WTC11 (cell line): ENCODE data around the gene KIRREL2. TPM values are rescaled to one million over a fixed set of nuclear protein-coding genes. Genes with fewer than 3 reads are reported as not detected.
A peak's percentile ranks its signal among the peaks of the same experiment; 100 is the strongest.

Experiments
- ATAC-seq: fragments of 200-7000 bp; cut with Tn5 transposase; 2 replicates; pipeline ENCODE4 v1.10.0; 2021; ENCODE audit warnings: mild to moderate bottlenecking, moderate library complexity
- CTCF ChIA-PET: fragments of 300-600 bp; sonication (Branson Sonifier 250); formaldehyde crosslinking; loops from one replicate; lab custom pipeline; 2021; ENCODE audit warnings: antibody characterized with exemption; lab: Charles Lee
- POLR2A ChIA-PET: fragments of 350-600 bp; sonication (Branson Sonifier 250); formaldehyde crosslinking; loops from one replicate; lab custom pipeline; 2021; ENCODE audit warnings: antibody characterized with exemption; lab: Charles Lee
- DNase-seq: peaks from one replicate; pipeline ENCODE4 v3.0.0; 2021; ENCODE audit warnings: low spot score
- H3K27ac Mint-ChIP-seq: 2 replicates; pipeline ENCODE4 v1.8.0; 2021; ENCODE audit warnings: mixed read lengths
- H3K27me3 Mint-ChIP-seq: 2 replicates; pipeline ENCODE4 v1.8.0; 2021; ENCODE audit warnings: low read depth, mild to moderate bottlenecking, moderate library complexity, mixed read lengths
- H3K36me3 Mint-ChIP-seq: 2 replicates; pipeline ENCODE4 v1.8.0; 2021; ENCODE audit warnings: mixed read lengths
- H3K4me1 Mint-ChIP-seq: 2 replicates; pipeline ENCODE4 v1.8.0; 2022; ENCODE audit warnings: mixed read lengths
- H3K4me3 Mint-ChIP-seq: 2 replicates; pipeline ENCODE4 v1.8.0; 2021; ENCODE audit warnings: mild to moderate bottlenecking, moderate library complexity, mixed read lengths
- H3K9me3 Mint-ChIP-seq: 2 replicates; pipeline ENCODE4 v1.8.0; 2021; ENCODE audit warnings: mixed read lengths
- HMGA2 ChIP-seq: fragments of 250-450 bp; sonication (Bioruptor Pico); IDR thresholded peaks from 2 replicates; pipeline ENCODE4 v1.4.0; 2021; ENCODE audit warnings: mild to moderate bottlenecking, moderate library complexity
- MYBL2 ChIP-seq: sonication (generic); formaldehyde crosslinking; IDR thresholded peaks from 2 replicates; pipeline ENCODE4 v1.8.1; 2023; ENCODE audit warnings: mild to moderate bottlenecking, moderate library complexity, missing genetic modification reagents
- RELA ChIP-seq: sonication (generic); formaldehyde crosslinking; IDR thresholded peaks from 2 replicates; pipeline ENCODE4 v1.8.1; 2022; ENCODE audit warnings: missing genetic modification reagents, mild to moderate bottlenecking, borderline replicate concordance
- SOX15 ChIP-seq: fragments of 250-450 bp; sonication (Bioruptor Pico); IDR thresholded peaks from 2 replicates; pipeline ENCODE4 v1.9.0; 2021; ENCODE audit warnings: mild to moderate bottlenecking
- SP1 ChIP-seq: sonication (generic); formaldehyde crosslinking; conservative IDR thresholded peaks from 2 replicates; pipeline ENCODE4 v1.8.1; 2022; ENCODE audit warnings: missing genetic modification reagents
- TP53 ChIP-seq: sonication (generic); formaldehyde crosslinking; IDR thresholded peaks from 2 replicates; pipeline ENCODE4 v1.8.1; 2023; ENCODE audit warnings: mild to moderate bottlenecking, missing genetic modification reagents
- ZNF121 ChIP-seq: sonication (generic); formaldehyde crosslinking; IDR thresholded peaks from 2 replicates; pipeline ENCODE4 v1.8.0; 2023; ENCODE audit warnings: missing genetic modification reagents
- ZNF219 ChIP-seq: sonication (generic); formaldehyde crosslinking; IDR thresholded peaks from 2 replicates; pipeline ENCODE4 v1.8.0; 2023; ENCODE audit warnings: missing genetic modification reagents, mild to moderate bottlenecking, borderline replicate concordance
- total RNA-seq: library from RNA; stranded (reverse); gene quantifications from 3 replicates; pipeline ENCODE4 v1.2.3, GENCODE V29; 2021
- TF ChIP-seq, protein P1 (sequence below): fragments of 250-450 bp; sonication (Bioruptor Pico); IDR thresholded peaks from 2 replicates; pipeline ENCODE4 v1.9.0; 2021; ENCODE audit warnings: mild to moderate bottlenecking
- TF ChIP-seq, protein P2 (sequence below): sonication (generic); formaldehyde crosslinking; IDR thresholded peaks from 2 replicates; pipeline ENCODE4 v1.8.0; 2022; ENCODE audit warnings: mild to moderate bottlenecking, missing genetic modification reagents
- TF ChIP-seq, protein P3 (sequence below): sonication (generic); formaldehyde crosslinking; IDR thresholded peaks from 2 replicates; pipeline ENCODE4 v1.8.1; 2023; ENCODE audit warnings: mild to moderate bottlenecking, moderate library complexity, missing genetic modification reagents
- TF ChIP-seq, protein P4 (sequence below): sonication (generic); formaldehyde crosslinking; IDR thresholded peaks from 2 replicates; pipeline ENCODE4 v1.8.0; 2023; ENCODE audit warnings: mild to moderate bottlenecking, missing genetic modification reagents
- TF ChIP-seq, protein P5 (sequence below): sonication (generic); formaldehyde crosslinking; IDR thresholded peaks from 2 replicates; pipeline ENCODE4 v1.8.1; 2023; ENCODE audit warnings: mild to moderate bottlenecking, missing genetic modification reagents
- TF ChIP-seq, protein P6 (sequence below): fragments of 250-450 bp; sonication (Bioruptor Pico); IDR thresholded peaks from 2 replicates; pipeline ENCODE4 v1.9.0; 2021; ENCODE audit warnings: mild to moderate bottlenecking
- TF ChIP-seq, protein P7 (sequence below): sonication (generic); formaldehyde crosslinking; conservative IDR thresholded peaks from 2 replicates; pipeline ENCODE4 v1.8.1; 2023; ENCODE audit warnings: mild to moderate bottlenecking, low read depth, missing genetic modification reagents, moderate library complexity

The KIRREL2 gene
- total RNA-seq, 1 experiment from 2014 or later, result 4.7 TPM

DNA sequence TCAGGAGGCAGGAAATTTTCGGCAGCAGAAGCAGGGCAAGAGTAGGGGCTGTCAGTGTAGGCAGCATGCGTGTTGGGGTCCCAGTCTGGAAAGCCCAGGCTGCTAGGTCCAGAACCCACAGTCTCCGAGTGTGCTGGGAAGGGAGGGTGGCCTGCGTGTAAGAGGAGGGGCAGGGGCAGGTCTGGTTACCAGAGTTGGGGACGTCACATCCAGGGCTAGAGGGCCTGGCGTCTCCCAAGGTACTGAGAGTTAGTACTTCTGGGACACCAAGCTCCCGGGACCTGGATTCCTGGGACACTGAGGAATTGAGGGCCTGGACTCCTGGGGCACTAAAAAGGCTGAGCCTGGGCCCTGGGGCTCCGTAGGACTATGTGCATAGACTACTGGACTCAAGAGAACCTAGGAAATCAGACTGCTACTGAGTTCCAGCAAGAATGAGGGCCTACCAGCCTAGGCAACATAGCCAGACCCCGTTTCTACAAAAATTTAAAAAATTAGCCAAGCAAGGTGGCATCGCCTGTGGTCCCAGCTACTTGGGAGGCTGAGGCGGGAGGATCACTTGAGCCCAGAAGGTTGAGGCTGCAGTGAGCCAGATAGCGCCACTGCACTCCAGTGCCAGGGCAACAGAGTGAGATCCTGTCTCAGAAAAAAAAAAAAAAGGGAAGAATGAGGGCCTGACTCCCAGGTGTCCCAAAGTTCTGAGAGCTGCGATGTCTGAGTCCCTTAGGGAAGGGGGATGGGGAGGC, 41.2 kb downstream of the KIRREL2 start:
- Mint-ChIP-seq H3K4me1 (peaks cover 11% of the 10 kb centered on the region), H3K4me3 (peak overlapping the region; percentile 93), H3K9me3 (no peaks in the 10 kb centered on the region), H3K36me3 (peaks cover 31% of the 10 kb centered on the region), H3K27ac (no peak overlapping the region), H3K27me3 (peaks cover 11% of the 10 kb centered on the region)
- ATAC-seq (no peak), DNase-seq (no peak)
- ChIA-PET CTCF (interaction anchor here (0.7 kb wide), 1 partner anchor 33 kb away, joined by 3 read pairs; no protein-coding TSS in a partner anchor), POLR2A (interaction anchor here (0.7 kb wide), 2 partner anchors 244 to 926 kb away, joined by 3 to 5 read pairs; no protein-coding TSS in a partner anchor)
- TF ChIP-seq ZNF219 (CRISPR knock-in tag) (no peak), SOX15 (CRISPR knock-in tag) (no peak), ZNF121 (no peak)

DNA sequence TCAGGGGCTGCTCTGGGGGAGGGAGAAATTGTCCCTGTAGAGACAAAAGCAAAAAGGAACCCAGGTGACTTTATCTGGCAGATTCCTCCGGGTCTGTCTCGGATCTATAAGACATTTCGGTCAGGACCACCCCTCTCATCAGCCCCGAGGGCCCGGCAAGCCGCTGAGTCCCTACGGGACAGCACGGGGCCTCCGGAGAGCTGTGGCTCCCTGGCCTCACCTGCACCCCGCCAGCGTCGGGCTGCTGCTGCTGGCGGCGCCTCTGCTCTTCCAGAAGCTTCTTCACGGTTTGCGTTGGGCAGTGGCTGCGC, 41.7 kb downstream of the KIRREL2 start:
- ATAC-seq, result no peak
- H3K4me3 Mint-ChIP-seq, result peak overlapping the region; percentile 93
- H3K27ac Mint-ChIP-seq, result no peak overlapping the region

DNA sequence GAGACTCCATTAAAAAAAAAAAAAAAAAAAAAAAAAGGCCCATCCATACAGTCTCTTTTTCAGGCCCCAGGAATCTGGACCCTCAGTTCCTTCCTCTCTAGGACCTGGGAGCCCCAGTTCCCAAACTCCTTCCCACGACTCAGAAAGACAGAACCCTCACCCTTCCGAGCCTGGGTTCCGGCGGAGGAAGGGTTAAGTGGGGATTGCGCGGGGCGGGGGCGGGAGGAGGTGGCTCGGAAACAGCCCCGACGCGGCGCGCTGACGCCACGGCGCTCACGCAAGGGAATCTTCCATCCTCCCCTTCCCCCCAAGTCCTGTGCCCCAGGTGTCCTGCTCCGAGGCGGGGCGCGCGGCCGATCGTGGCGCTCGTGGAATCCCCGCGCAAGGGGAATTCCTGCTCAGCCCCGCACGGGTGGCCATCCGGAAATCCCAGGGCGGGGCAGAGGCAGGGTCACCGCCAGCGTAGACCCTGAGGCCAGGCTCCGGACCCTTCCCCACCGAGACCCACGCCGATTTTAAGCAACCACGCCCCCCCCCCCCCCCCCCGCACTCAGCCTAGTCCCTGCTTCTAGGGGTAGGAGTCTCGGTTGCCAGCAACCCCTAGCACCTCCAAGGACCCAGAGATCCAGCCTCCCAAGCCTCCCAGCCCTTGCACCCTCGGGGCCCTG, 43.0 kb downstream of the KIRREL2 start:
- peaks cover 18% of the 10 kb centered on the region for H3K4me1 Mint-ChIP-seq
- ChIA-PET POLR2A (interaction anchor here (0.6 kb wide), 1 partner anchor 31 kb away, joined by 5 read pairs; no protein-coding TSS in a partner anchor), CTCF (interaction anchor here (1.3 kb wide), 1 partner anchor 77 kb away, joined by 3 read pairs; no protein-coding TSS in a partner anchor)
- H3K27me3 Mint-ChIP-seq, result peaks cover 18% of the 10 kb centered on the region
- peaks cover 19% of the 10 kb centered on the region for H3K36me3 Mint-ChIP-seq
- no peaks in the 10 kb centered on the region for H3K9me3 Mint-ChIP-seq
- peak overlapping the region; percentile 93 for H3K4me3 Mint-ChIP-seq
- peak; percentile 60 for DNase-seq
- ATAC-seq, result peak; percentile 6
- H3K27ac Mint-ChIP-seq, result peak overlapping the region; percentile 80; the same call in 1 of the 2 replicates
- TF ChIP-seq, protein P1, sequence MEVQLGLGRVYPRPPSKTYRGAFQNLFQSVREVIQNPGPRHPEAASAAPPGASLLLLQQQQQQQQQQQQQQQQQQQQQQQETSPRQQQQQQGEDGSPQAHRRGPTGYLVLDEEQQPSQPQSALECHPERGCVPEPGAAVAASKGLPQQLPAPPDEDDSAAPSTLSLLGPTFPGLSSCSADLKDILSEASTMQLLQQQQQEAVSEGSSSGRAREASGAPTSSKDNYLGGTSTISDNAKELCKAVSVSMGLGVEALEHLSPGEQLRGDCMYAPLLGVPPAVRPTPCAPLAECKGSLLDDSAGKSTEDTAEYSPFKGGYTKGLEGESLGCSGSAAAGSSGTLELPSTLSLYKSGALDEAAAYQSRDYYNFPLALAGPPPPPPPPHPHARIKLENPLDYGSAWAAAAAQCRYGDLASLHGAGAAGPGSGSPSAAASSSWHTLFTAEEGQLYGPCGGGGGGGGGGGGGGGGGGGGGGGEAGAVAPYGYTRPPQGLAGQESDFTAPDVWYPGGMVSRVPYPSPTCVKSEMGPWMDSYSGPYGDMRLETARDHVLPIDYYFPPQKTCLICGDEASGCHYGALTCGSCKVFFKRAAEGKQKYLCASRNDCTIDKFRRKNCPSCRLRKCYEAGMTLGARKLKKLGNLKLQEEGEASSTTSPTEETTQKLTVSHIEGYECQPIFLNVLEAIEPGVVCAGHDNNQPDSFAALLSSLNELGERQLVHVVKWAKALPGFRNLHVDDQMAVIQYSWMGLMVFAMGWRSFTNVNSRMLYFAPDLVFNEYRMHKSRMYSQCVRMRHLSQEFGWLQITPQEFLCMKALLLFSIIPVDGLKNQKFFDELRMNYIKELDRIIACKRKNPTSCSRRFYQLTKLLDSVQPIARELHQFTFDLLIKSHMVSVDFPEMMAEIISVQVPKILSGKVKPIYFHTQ (CRISPR knock-in tag), result no peak
- TF ChIP-seq, protein P2, sequence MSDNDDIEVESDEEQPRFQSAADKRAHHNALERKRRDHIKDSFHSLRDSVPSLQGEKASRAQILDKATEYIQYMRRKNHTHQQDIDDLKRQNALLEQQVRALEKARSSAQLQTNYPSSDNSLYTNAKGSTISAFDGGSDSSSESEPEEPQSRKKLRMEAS (CRISPR knock-in tag), result 0 out of 2 replicates have a peak, but pooled peaks have one; percentile 14
- TF ChIP-seq MYBL2 (no peak), RELA (CRISPR knock-in tag) (peak; percentile 70; the same call in 1 of the 2 replicates), SP1 (CRISPR knock-in tag) (peak; percentile 72), TP53 (CRISPR knock-in tag) (no peak)
- TF ChIP-seq, protein P3, sequence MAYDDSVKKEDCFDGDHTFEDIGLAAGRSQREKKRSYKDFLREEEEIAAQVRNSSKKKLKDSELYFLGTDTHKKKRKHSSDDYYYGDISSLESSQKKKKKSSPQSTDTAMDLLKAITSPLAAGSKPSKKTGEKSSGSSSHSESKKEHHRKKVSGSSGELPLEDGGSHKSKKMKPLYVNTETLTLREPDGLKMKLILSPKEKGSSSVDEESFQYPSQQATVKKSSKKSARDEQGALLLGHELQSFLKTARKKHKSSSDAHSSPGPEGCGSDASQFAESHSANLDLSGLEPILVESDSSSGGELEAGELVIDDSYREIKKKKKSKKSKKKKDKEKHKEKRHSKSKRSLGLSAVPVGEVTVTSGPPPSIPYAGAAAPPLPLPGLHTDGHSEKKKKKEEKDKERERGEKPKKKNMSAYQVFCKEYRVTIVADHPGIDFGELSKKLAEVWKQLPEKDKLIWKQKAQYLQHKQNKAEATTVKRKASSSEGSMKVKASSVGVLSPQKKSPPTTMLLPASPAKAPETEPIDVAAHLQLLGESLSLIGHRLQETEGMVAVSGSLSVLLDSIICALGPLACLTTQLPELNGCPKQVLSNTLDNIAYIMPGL (CRISPR knock-in tag), result 0 out of 2 replicates have a peak, but pooled peaks have one; percentile 50
- TF ChIP-seq, protein P4, sequence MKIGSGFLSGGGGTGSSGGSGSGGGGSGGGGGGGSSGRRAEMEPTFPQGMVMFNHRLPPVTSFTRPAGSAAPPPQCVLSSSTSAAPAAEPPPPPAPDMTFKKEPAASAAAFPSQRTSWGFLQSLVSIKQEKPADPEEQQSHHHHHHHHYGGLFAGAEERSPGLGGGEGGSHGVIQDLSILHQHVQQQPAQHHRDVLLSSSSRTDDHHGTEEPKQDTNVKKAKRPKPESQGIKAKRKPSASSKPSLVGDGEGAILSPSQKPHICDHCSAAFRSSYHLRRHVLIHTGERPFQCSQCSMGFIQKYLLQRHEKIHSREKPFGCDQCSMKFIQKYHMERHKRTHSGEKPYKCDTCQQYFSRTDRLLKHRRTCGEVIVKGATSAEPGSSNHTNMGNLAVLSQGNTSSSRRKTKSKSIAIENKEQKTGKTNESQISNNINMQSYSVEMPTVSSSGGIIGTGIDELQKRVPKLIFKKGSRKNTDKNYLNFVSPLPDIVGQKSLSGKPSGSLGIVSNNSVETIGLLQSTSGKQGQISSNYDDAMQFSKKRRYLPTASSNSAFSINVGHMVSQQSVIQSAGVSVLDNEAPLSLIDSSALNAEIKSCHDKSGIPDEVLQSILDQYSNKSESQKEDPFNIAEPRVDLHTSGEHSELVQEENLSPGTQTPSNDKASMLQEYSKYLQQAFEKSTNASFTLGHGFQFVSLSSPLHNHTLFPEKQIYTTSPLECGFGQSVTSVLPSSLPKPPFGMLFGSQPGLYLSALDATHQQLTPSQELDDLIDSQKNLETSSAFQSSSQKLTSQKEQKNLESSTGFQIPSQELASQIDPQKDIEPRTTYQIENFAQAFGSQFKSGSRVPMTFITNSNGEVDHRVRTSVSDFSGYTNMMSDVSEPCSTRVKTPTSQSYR, result peak; percentile 81

More for the DNA sequence above, 41.7 kb downstream of the KIRREL2 start:
- H3K36me3 Mint-ChIP-seq, result peaks cover 26% of the 10 kb centered on the region
- no peak for DNase-seq
- CTCF ChIA-PET, result interaction anchor here (0.7 kb wide), 1 partner anchor 33 kb away, joined by 3 read pairs; no protein-coding TSS in a partner anchor
- POLR2A ChIA-PET, result interaction anchor here (0.7 kb wide), 2 partner anchors 245 to 926 kb away, joined by 3 to 5 read pairs; no protein-coding TSS in a partner anchor
- no peak for TF ChIP-seq HMGA2
- TF ChIP-seq, protein P5, sequence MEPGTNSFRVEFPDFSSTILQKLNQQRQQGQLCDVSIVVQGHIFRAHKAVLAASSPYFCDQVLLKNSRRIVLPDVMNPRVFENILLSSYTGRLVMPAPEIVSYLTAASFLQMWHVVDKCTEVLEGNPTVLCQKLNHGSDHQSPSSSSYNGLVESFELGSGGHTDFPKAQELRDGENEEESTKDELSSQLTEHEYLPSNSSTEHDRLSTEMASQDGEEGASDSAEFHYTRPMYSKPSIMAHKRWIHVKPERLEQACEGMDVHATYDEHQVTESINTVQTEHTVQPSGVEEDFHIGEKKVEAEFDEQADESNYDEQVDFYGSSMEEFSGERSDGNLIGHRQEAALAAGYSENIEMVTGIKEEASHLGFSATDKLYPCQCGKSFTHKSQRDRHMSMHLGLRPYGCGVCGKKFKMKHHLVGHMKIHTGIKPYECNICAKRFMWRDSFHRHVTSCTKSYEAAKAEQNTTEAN (CRISPR knock-in tag), result no peak
- TF ChIP-seq, protein P6, sequence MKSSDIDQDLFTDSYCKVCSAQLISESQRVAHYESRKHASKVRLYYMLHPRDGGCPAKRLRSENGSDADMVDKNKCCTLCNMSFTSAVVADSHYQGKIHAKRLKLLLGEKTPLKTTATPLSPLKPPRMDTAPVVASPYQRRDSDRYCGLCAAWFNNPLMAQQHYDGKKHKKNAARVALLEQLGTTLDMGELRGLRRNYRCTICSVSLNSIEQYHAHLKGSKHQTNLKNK, result no peak
- TF ChIP-seq, protein P7, sequence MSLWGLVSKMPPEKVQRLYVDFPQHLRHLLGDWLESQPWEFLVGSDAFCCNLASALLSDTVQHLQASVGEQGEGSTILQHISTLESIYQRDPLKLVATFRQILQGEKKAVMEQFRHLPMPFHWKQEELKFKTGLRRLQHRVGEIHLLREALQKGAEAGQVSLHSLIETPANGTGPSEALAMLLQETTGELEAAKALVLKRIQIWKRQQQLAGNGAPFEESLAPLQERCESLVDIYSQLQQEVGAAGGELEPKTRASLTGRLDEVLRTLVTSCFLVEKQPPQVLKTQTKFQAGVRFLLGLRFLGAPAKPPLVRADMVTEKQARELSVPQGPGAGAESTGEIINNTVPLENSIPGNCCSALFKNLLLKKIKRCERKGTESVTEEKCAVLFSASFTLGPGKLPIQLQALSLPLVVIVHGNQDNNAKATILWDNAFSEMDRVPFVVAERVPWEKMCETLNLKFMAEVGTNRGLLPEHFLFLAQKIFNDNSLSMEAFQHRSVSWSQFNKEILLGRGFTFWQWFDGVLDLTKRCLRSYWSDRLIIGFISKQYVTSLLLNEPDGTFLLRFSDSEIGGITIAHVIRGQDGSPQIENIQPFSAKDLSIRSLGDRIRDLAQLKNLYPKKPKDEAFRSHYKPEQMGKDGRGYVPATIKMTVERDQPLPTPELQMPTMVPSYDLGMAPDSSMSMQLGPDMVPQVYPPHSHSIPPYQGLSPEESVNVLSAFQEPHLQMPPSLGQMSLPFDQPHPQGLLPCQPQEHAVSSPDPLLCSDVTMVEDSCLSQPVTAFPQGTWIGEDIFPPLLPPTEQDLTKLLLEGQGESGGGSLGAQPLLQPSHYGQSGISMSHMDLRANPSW (CRISPR knock-in tag), result no peak
- TF ChIP-seq, all 79 proteins: peak for 0
- H3K4me1 Mint-ChIP-seq, result peaks cover 16% of the 10 kb centered on the region
- peaks cover 16% of the 10 kb centered on the region for H3K27me3 Mint-ChIP-seq
- H3K9me3 Mint-ChIP-seq, result no peaks in the 10 kb centered on the region
